GM23248 (cell line): ENCODE measurements around the gene CIPC.

Source experiments
- EZH2 ChIP-seq: fragments of 200-600 bp; sonication (generic); IDR thresholded peaks from 2 replicates; pipeline ENCODE4 v1.6.1; 2018; ENCODE audit warnings: antibody characterized with exemption, mild to moderate bottlenecking; ENCODE audit not compliant: insufficient read depth, poor library complexity, severe bottlenecking
- EZH2phosphoT487 ChIP-seq: fragments of 200-600 bp; sonication (generic); IDR thresholded peaks from 2 replicates; pipeline ENCODE4 v1.6.1; 2018; ENCODE audit warnings: antibody characterized with exemption, moderate library complexity, mild to moderate bottlenecking, low read depth; ENCODE audit not compliant: insufficient read depth

- TF ChIP-seq EZH2, result no peak
- TF ChIP-seq EZH2phosphoT487, result no peak
Observed at GRCh38 chr14:77158882-77159255, 60.8 kb downstream of the CIPC start.
